Adipose tissue (tissue), 3 donors: ENCODE data around the gene GAB2. TPM values are rescaled to one million over a fixed set of nuclear protein-coding genes. Genes with fewer than 3 reads are reported as not detected.

Source experiments
- H3K27ac ChIP-seq: one replicate; pipeline ENCODE4 v1.5.1; 2013; ENCODE audit warnings: low read depth, low read length
- WGBS, 3 donors: extraction: QIAGEN DNeasy Blood & Tissue Kit; methylation state at CpG; one replicate each; pipeline ENCODE4 v1.1.7; 2013; 5-methylcytosine and 5-hydroxymethylcytosine counted together
- polyA plus RNA-seq, 3 donors: library from polyadenylated mRNA; stranded (reverse); fragments of 200-250 nt; gene quantifications; one replicate each; pipeline ENCODE4 v1.2.3, GENCODE V29; 2013
- donor health status: healthy with polysubstance abuse.
- donor health status: Bipolar disorder and iron deficiency.
- donor health status: healthy.

GAB2 gene
- polyA plus RNA-seq, 3 donors = 5.3 to 24.9 (median 22.8) TPM

GRCh38 chr11:78212586-78213371 lies 204.8 kb downstream of the GAB2 start:
- WGBS, 3 donors = 81 to 86% (median 86%) methylated on average over 11 of the region's 11 CpGs

GRCh38 chr11:78211565-78211964 lies 206.1 kb downstream of the GAB2 start:
- 93 to 95% (median 93%) methylated on average over 5 of the region's 5 CpGs for WGBS, 3 donors

More at GRCh38 chr11:78212586-78213371, 204.8 kb downstream of the GAB2 start:
- H3K27ac ChIP-seq = no peak overlapping the region

GRCh38 chr11:78210000-78210608 lies 207.5 kb downstream of the GAB2 start:
- H3K27ac ChIP-seq = no peak overlapping the region
- WGBS, 3 donors = 86 to 90% (median 89%) methylated on average over 30 to 31 of the region's 31 CpGs

More at GRCh38 chr11:78211565-78211964, 206.1 kb downstream of the GAB2 start:
- no peak overlapping the region for H3K27ac ChIP-seq

GRCh38 chr11:78209478-78209877 lies 208.1 kb downstream of the GAB2 start:
- no peak overlapping the region for H3K27ac ChIP-seq
- 89 to 94% (median 93%) methylated on average over 18 of the region's 18 CpGs for WGBS, 3 donors

GRCh38 chr11:78208257-78209165 lies 209.1 kb downstream of the GAB2 start:
- 90 to 92% (median 90%) methylated on average over 16 of the region's 16 CpGs for WGBS, 3 donors
- H3K27ac ChIP-seq = no peak overlapping the region

GRCh38 chr11:78207532-78208256 lies 209.9 kb downstream of the GAB2 start:
- 88 to 90% (median 90%) methylated on average over 11 of the region's 11 CpGs for WGBS, 3 donors
- H3K27ac ChIP-seq = no peak overlapping the region

GRCh38 chr11:78205691-78206090 lies 211.9 kb downstream of the GAB2 start:
- whole genome bisulfite sequencing, 3 donors = 89 to 95% (median 92%) methylated on average over 7 of the region's 7 CpGs
- no peak overlapping the region for H3K27ac ChIP-seq

- no peak overlapping the region for H3K27ac ChIP-seq
- WGBS, 3 donors = 93 to 99% (median 96%) methylated on average over 4 of the region's 4 CpGs
These were observed 212.4 kb downstream of the GAB2 start for GRCh38 chr11:78205256-78205655.

GRCh38 chr11:78203184-78203583 lies 214.4 kb downstream of the GAB2 start:
- 75 to 83% (median 76%) methylated on average over 10 of the region's 10 CpGs for WGBS, 3 donors
- H3K27ac ChIP-seq = no peak overlapping the region

GRCh38 chr11:78202733-78203167 lies 214.9 kb downstream of the GAB2 start:
- no peak overlapping the region for H3K27ac ChIP-seq

GRCh38 chr11:78201096-78201818 lies 216.4 kb downstream of the GAB2 start:
- 81 to 87% (median 87%) methylated on average over 9 of the region's 9 CpGs for WGBS, 3 donors

More at GRCh38 chr11:78202733-78203167, 214.9 kb downstream of the GAB2 start:
- WGBS, 3 donors = 55 to 69% (median 56%) methylated on average over 3 of the region's 3 CpGs

GRCh38 chr11:78200553-78200952 lies 217.1 kb downstream of the GAB2 start:
- no peak overlapping the region for H3K27ac ChIP-seq
- 92 to 96% (median 94%) methylated on average over 13 of the region's 13 CpGs for WGBS, 3 donors

More at GRCh38 chr11:78201096-78201818, 216.4 kb downstream of the GAB2 start:
- H3K27ac ChIP-seq = no peak overlapping the region

GRCh38 chr11:78200061-78200460 lies 217.6 kb downstream of the GAB2 start:
- WGBS, 3 donors = 87 to 92% (median 91%) methylated on average over 4 of the region's 4 CpGs
- no peak overlapping the region for H3K27ac ChIP-seq

- WGBS, 3 donors = 95 to 100% (median 96%) methylated on average over 5 of the region's 5 CpGs
These were observed 218.0 kb downstream of the GAB2 start for GRCh38 chr11:78199653-78200015.

GRCh38 chr11:78199015-78199652 lies 218.5 kb downstream of the GAB2 start:
- no peak overlapping the region for H3K27ac ChIP-seq
- 95 to 96% (median 96%) methylated on average over 6 of the region's 6 CpGs for WGBS, 3 donors

More at GRCh38 chr11:78199653-78200015, 218.0 kb downstream of the GAB2 start:
- no peak overlapping the region for H3K27ac ChIP-seq

- H3K27ac ChIP-seq = no peak overlapping the region
- 87 to 90% (median 90%) methylated on average over 8 of the region's 8 CpGs for WGBS, 3 donors
These were observed 219.8 kb downstream of the GAB2 start for GRCh38 chr11:78197816-78198215.

GRCh38 chr11:78196661-78197091 lies 220.9 kb downstream of the GAB2 start:
- no peak overlapping the region for H3K27ac ChIP-seq
- 83 to 89% (median 85%) methylated on average over 40 of the region's 40 CpGs for WGBS, 3 donors
